ENCODE measurements around the gene AGAP1. TPM values are rescaled to one million over a fixed set of nuclear protein-coding genes. Genes with fewer than 3 reads are reported as not detected.

AGAP1 gene
- polyA plus RNA-seq, 1 donor from 2014 or later, result 17.4 TPM

DNA sequence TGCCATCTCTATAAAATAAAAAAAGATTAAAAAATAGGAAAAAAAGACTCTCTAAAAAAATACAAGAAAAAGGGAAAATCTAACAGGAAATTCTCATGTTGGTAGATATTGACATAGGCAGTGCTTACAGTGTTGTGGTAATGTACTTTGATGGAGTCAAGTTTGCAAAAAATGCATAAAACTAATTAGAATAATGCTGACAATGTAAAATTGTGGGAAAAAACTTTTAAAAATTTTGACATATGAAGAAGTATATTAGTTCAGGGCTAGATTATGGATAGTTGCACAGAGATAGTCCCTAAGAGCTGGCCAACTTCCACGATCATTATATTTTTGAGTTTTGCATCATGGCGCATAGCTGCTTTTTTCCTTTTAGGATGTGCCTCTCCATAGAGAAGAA is 601.7 kb downstream of the AGAP1 start:
- H4K20me1 ChIP-seq (ENCODE audit: insufficient read depth), result no peaks in the 10 kb centered on the region
- H2AFZ ChIP-seq (ENCODE audit: low read depth, low read length), result no peak overlapping the region
- H3K9me2 ChIP-seq (ENCODE audit: insufficient read depth, low read length), result no peaks in the 10 kb centered on the region
- H3K27ac ChIP-seq (ENCODE audit: low read length), result no peak overlapping the region
- no peaks in the 10 kb centered on the region for H3K36me3 ChIP-seq (ENCODE audit: insufficient read depth, low read length)
- H3F3A ChIP-seq (ENCODE audit: insufficient read depth, low read length, poor library complexity, severe bottlenecking), result no peaks in the 10 kb centered on the region
- H3K79me2 ChIP-seq (replicated peaks; ENCODE audit: insufficient read depth, low read length), result no peaks in the 10 kb centered on the region
- no peak overlapping the region for H3K4me3 ChIP-seq (ENCODE audit: low read length)
- H3K9ac ChIP-seq (ENCODE audit: low read length), result no peak overlapping the region
- no peak overlapping the region for H3K4me2 ChIP-seq (ENCODE audit: low read length)
- H3K27me3 ChIP-seq (ENCODE audit: insufficient read depth, low read depth, low read length), result no peaks in the 10 kb centered on the region
- no peaks in the 10 kb centered on the region for H3K9me3 ChIP-seq (ENCODE audit: low read length)
- TF ChIP-seq, protein P1, sequence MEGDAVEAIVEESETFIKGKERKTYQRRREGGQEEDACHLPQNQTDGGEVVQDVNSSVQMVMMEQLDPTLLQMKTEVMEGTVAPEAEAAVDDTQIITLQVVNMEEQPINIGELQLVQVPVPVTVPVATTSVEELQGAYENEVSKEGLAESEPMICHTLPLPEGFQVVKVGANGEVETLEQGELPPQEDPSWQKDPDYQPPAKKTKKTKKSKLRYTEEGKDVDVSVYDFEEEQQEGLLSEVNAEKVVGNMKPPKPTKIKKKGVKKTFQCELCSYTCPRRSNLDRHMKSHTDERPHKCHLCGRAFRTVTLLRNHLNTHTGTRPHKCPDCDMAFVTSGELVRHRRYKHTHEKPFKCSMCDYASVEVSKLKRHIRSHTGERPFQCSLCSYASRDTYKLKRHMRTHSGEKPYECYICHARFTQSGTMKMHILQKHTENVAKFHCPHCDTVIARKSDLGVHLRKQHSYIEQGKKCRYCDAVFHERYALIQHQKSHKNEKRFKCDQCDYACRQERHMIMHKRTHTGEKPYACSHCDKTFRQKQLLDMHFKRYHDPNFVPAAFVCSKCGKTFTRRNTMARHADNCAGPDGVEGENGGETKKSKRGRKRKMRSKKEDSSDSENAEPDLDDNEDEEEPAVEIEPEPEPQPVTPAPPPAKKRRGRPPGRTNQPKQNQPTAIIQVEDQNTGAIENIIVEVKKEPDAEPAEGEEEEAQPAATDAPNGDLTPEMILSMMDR (IDR thresholded peaks at IDR 0.05; ENCODE audit: poor library complexity, severe bottlenecking), result no peak
- TF ChIP-seq EZH2 (IDR thresholded peaks at IDR 0.05; ENCODE audit: borderline replicate concordance, insufficient read depth, low read length, poor library complexity, severe bottlenecking) (no peak), SMC3 (conservative IDR thresholded peaks at IDR 0.05; ENCODE audit: poor library complexity) (no peak), RAD21 (conservative IDR thresholded peaks at IDR 0.05) (no peak), TAF1 (IDR thresholded peaks at IDR 0.05; ENCODE audit: low read depth) (no peak), MXI1 (conservative IDR thresholded peaks at IDR 0.05; ENCODE audit: poor library complexity, severe bottlenecking) (no peak), POLR2AphosphoS5 (IDR thresholded peaks at IDR 0.05) (no peak), EP300 (conservative IDR thresholded peaks at IDR 0.05; ENCODE audit: poor library complexity, severe bottlenecking) (no peak)
- TF ChIP-seq, protein P2, sequence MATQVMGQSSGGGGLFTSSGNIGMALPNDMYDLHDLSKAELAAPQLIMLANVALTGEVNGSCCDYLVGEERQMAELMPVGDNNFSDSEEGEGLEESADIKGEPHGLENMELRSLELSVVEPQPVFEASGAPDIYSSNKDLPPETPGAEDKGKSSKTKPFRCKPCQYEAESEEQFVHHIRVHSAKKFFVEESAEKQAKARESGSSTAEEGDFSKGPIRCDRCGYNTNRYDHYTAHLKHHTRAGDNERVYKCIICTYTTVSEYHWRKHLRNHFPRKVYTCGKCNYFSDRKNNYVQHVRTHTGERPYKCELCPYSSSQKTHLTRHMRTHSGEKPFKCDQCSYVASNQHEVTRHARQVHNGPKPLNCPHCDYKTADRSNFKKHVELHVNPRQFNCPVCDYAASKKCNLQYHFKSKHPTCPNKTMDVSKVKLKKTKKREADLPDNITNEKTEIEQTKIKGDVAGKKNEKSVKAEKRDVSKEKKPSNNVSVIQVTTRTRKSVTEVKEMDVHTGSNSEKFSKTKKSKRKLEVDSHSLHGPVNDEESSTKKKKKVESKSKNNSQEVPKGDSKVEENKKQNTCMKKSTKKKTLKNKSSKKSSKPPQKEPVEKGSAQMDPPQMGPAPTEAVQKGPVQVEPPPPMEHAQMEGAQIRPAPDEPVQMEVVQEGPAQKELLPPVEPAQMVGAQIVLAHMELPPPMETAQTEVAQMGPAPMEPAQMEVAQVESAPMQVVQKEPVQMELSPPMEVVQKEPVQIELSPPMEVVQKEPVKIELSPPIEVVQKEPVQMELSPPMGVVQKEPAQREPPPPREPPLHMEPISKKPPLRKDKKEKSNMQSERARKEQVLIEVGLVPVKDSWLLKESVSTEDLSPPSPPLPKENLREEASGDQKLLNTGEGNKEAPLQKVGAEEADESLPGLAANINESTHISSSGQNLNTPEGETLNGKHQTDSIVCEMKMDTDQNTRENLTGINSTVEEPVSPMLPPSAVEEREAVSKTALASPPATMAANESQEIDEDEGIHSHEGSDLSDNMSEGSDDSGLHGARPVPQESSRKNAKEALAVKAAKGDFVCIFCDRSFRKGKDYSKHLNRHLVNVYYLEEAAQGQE (IDR thresholded peaks at IDR 0.05; ENCODE audit: borderline replicate concordance), result no peak

DNA sequence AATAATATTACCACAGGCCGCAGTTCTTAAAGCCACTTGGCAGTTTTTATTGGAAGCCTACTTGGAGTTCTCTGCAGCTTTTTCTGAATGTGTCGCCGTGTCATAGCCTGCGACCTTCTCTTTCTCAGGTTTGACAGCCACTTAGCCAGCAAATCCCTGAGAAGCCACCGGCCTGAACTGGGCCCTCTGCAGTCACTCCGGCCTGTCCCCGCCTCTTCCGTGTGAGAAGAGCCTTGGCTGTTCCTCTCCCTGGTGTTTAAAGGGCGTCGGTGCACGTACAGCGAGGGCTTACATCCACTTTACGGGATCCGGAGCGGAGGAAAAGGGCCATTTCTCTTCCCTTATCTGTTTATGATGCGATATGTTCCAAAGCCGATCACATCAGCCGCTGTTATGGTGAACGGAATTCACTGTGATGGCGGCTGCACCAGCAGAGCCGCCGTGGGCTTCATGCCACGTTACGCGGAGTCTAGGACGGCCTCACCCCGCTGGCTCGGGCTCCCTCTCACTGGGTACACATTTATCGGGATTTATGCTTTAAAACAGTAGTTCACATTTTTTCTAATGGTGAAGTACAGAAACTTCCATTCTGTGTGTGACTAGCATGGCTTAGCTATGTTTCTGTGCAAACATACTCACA is 607.6 kb downstream of the AGAP1 start:
- H3K27me3 ChIP-seq (ENCODE audit: insufficient read depth, low read depth, low read length), result no peaks in the 10 kb centered on the region
- H3K79me2 ChIP-seq (replicated peaks; ENCODE audit: insufficient read depth, low read length), result no peaks in the 10 kb centered on the region
- H3K9me2 ChIP-seq (ENCODE audit: insufficient read depth, low read length), result no peaks in the 10 kb centered on the region
- H4K20me1 ChIP-seq (ENCODE audit: insufficient read depth), result no peaks in the 10 kb centered on the region
- TF ChIP-seq RAD21 (conservative IDR thresholded peaks at IDR 0.05) (no peak), POLR2AphosphoS5 (IDR thresholded peaks at IDR 0.05) (no peak), EP300 (conservative IDR thresholded peaks at IDR 0.05; ENCODE audit: poor library complexity, severe bottlenecking) (no peak), MXI1 (conservative IDR thresholded peaks at IDR 0.05; ENCODE audit: poor library complexity, severe bottlenecking) (no peak), SMC3 (conservative IDR thresholded peaks at IDR 0.05; ENCODE audit: poor library complexity) (no peak), EZH2 (IDR thresholded peaks at IDR 0.05; ENCODE audit: borderline replicate concordance, insufficient read depth, low read length, poor library complexity, severe bottlenecking) (no peak), TAF1 (IDR thresholded peaks at IDR 0.05; ENCODE audit: low read depth) (no peak)
- TF ChIP-seq, protein P1 (IDR thresholded peaks at IDR 0.05; ENCODE audit: poor library complexity, severe bottlenecking), result no peak
- TF ChIP-seq, protein P2 (IDR thresholded peaks at IDR 0.05; ENCODE audit: borderline replicate concordance), result no peak
- no peak overlapping the region for H2AFZ ChIP-seq (ENCODE audit: low read depth, low read length)
- H3K9ac ChIP-seq (ENCODE audit: low read length), result no peak overlapping the region
- no peak overlapping the region for H3K4me2 ChIP-seq (ENCODE audit: low read length)
- H3K9me3 ChIP-seq (ENCODE audit: low read length), result no peaks in the 10 kb centered on the region
- no peak overlapping the region for H3K4me3 ChIP-seq (ENCODE audit: low read length)
- no peak overlapping the region for H3K27ac ChIP-seq (ENCODE audit: low read length)
- no peaks in the 10 kb centered on the region for H3F3A ChIP-seq (ENCODE audit: insufficient read depth, low read length, poor library complexity, severe bottlenecking)
- no peaks in the 10 kb centered on the region for H3K36me3 ChIP-seq (ENCODE audit: insufficient read depth, low read length)

Measured in neural cell (in vitro differentiated cells).